CD4-positive, alpha-beta T cell (primary cell): ENCODE results near the gene TSHZ1. TPM values are rescaled to one million over a fixed set of nuclear protein-coding genes. Genes with fewer than 3 reads are reported as not detected.
"Not testable (repeated sequence)": the region's sequence is repeated elsewhere in the genome, so short reads cannot be mapped to it uniquely, and the experiment has no call there.

ENCODE experiments used
- ATAC-seq: fragments of 200-7000 bp; cut with Tn5 transposase; one replicate; pipeline ENCODE4 v1.10.0; 2022; ENCODE audit warnings: mild to moderate bottlenecking; ENCODE audit not compliant: poor library complexity
- CTCF ChIA-PET: fragments of 350-600 bp; sonication (Branson Sonifier 250); formaldehyde crosslinking; loops from one replicate; lab custom pipeline; 2021; ENCODE audit warnings: antibody characterized with exemption, inconsistent platforms; lab: Charles Lee
- POLR2A ChIA-PET: fragments of 350-600 bp; sonication (Branson Sonifier 250); formaldehyde crosslinking; loops from one replicate; lab custom pipeline; 2021; ENCODE audit warnings: antibody characterized with exemption, inconsistent platforms; lab: Charles Lee
- DNase-seq, 14 experiments: peaks; one replicate each; pipeline ENCODE4 v3.0.0-alpha.2; 2013 to 2020; ENCODE audit warnings: mixed read lengths in 2 of 14
- H3K27ac ChIP-seq, 2 donors: one replicate each; pipeline versions ENCODE4 v1.5.1 to v1.7.0; 2013; ENCODE audit warnings: low read length in 2 of 2, low read depth in 1 of 2, mild to moderate bottlenecking in 1 of 2
- H3K27me3 ChIP-seq, 2 experiments: 1 replicate in 1 of 2; 2 replicates in 1 of 2; pipeline versions ENCODE4 v1.6.1 to v1.7.0; 2013; ENCODE audit warnings: low read length in 2 of 2, control low read depth in 1 of 2, mild to moderate bottlenecking in 1 of 2, moderate library complexity in 1 of 2; ENCODE audit not compliant: insufficient read depth in 2 of 2, control insufficient read depth in 1 of 2
- H3K36me3 ChIP-seq: one replicate; pipeline ENCODE4 v1.6.1; 2013; ENCODE audit warnings: low read length, control low read depth; ENCODE audit not compliant: insufficient read depth
- H3K4me1 ChIP-seq: one replicate; pipeline ENCODE4 v1.6.1; 2013; ENCODE audit warnings: low read length, control low read depth; ENCODE audit not compliant: insufficient read depth
- H3K4me3 ChIP-seq: one replicate; pipeline ENCODE4 v1.5.1; 2013; ENCODE audit warnings: mild to moderate bottlenecking, low read length, moderate library complexity
- H3K9me3 ChIP-seq, 2 experiments: 1 replicate in 1 of 2; 2 replicates in 1 of 2; pipeline versions ENCODE4 v1.6.1 to v1.7.0; 2013; ENCODE audit warnings: low read length in 2 of 2, mild to moderate bottlenecking in 2 of 2, control low read depth in 1 of 2, moderate library complexity in 1 of 2; ENCODE audit not compliant: control insufficient read depth in 1 of 2, insufficient read depth in 1 of 2
- H3K27ac Mint-ChIP-seq: one replicate; pipeline ENCODE4 v1.8.0; 2020; ENCODE audit warnings: mixed read lengths
- H3K27me3 Mint-ChIP-seq: one replicate; pipeline ENCODE4 v1.8.0; 2021; ENCODE audit warnings: mixed read lengths
- H3K36me3 Mint-ChIP-seq: one replicate; pipeline ENCODE4 v1.8.0; 2021; ENCODE audit warnings: low read depth, mixed read lengths
- H3K4me1 Mint-ChIP-seq: one replicate; pipeline ENCODE4 v1.8.0; 2021; ENCODE audit warnings: low read depth, mixed read lengths
- H3K4me3 Mint-ChIP-seq: one replicate; pipeline ENCODE4 v1.8.0; 2020; ENCODE audit warnings: mild to moderate bottlenecking, mixed read lengths
- H3K9me3 Mint-ChIP-seq: one replicate; pipeline ENCODE4 v1.8.0; 2020; ENCODE audit warnings: mixed read lengths
- intact Hi-C, 2 experiments: fragments of 100-400 bp; cut with DNase I in 1 of 2; cut with micrococcal nuclease in 1 of 2; formaldehyde crosslinking; loops; one replicate each; pipeline versions ENCODE4 v1.15.1 to v1.9.0; 2023 to 2025; cut with DNase I, micrococcal nuclease
- total RNA-seq, 174 experiments: library from RNA in 2 of 174; stranded (reverse) in 2 of 174; gene quantifications; one replicate each; pipeline ENCODE4 v1.2.3 and lab custom pipeline; 2021 to 2026
- TF ChIP-seq, protein P1 (sequence below): fragments of 200-600 bp; IDR thresholded peaks from one replicate; pipeline ENCODE4 v1.8.0; 2022; ENCODE audit warnings: antibody characterized with exemption, mild to moderate bottlenecking

TSHZ1 gene
- total RNA-seq, 2 experiments from 2014 or later: 19.9 to 21.5 TPM

DNA sequence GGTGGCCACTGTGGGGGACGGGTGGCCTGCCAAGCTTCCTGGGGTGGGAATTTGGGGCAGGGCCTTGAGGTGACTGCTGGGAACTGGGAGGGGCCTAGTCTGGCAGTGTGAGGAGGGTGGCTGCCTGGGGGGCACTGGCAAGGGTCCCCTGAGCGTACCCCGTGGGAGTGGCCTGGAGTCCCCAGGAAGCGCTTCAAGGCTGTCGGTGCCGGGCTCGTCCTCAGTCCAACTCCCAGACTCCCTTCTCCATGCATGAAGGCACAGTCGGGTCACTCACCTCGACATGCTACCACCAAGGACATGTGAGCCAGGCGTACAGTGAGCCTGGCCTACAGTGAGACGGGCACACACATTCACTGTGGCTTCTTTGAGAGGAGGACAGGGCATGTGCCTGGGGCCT, 111.6 kb downstream of the TSHZ1 start:
- Mint-ChIP-seq H3K4me3 (no peak overlapping the region), H3K4me1 (no peaks in the 10 kb centered on the region), H3K27ac (no peak overlapping the region), H3K9me3 (peaks cover 4% of the 10 kb centered on the region), H3K27me3 (no peaks in the 10 kb centered on the region), H3K36me3 (no peaks in the 10 kb centered on the region)
- Histone ChIP-seq H3K27ac (no peak overlapping the region), H3K27me3 (no peaks in the 10 kb centered on the region), H3K36me3 (no peaks in the 10 kb centered on the region), H3K9me3 (peaks cover 0 to 11% of the 10 kb centered on the region in 2 experiments), H3K4me1 (no peaks in the 10 kb centered on the region), H3K4me3 (no peak overlapping the region)
- intact Hi-C loops: no loop called here
- DNase-seq (no peak), ATAC-seq (no peak)
- ChIA-PET CTCF (no interaction called here), POLR2A (no interaction called here)
- TF ChIP-seq, protein P1, sequence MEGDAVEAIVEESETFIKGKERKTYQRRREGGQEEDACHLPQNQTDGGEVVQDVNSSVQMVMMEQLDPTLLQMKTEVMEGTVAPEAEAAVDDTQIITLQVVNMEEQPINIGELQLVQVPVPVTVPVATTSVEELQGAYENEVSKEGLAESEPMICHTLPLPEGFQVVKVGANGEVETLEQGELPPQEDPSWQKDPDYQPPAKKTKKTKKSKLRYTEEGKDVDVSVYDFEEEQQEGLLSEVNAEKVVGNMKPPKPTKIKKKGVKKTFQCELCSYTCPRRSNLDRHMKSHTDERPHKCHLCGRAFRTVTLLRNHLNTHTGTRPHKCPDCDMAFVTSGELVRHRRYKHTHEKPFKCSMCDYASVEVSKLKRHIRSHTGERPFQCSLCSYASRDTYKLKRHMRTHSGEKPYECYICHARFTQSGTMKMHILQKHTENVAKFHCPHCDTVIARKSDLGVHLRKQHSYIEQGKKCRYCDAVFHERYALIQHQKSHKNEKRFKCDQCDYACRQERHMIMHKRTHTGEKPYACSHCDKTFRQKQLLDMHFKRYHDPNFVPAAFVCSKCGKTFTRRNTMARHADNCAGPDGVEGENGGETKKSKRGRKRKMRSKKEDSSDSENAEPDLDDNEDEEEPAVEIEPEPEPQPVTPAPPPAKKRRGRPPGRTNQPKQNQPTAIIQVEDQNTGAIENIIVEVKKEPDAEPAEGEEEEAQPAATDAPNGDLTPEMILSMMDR: no peak

GRCh38 chr18:75323821-75324585, 113.4 kb downstream of the TSHZ1 start:
- no peak for DNase-seq
- no peaks in the 10 kb centered on the region for H3K36me3 Mint-ChIP-seq
- Histone ChIP-seq H3K36me3 (no peaks in the 10 kb centered on the region), H3K4me3 (no peak overlapping the region), H3K27me3 (no peaks in the 10 kb centered on the region), H3K27ac (no peak overlapping the region), H3K4me1 (no peaks in the 10 kb centered on the region), H3K9me3 (peaks cover 0 to 16% of the 10 kb centered on the region in 2 experiments)
- TF ChIP-seq, protein P1: no peak
- H3K4me1 Mint-ChIP-seq: no peaks in the 10 kb centered on the region
- intact Hi-C loops: no loop called here
- H3K27ac Mint-ChIP-seq: no peak overlapping the region
- POLR2A ChIA-PET: no interaction called here
- H3K27me3 Mint-ChIP-seq: no peaks in the 10 kb centered on the region
- H3K9me3 Mint-ChIP-seq: peaks cover 9% of the 10 kb centered on the region
- CTCF ChIA-PET: no interaction called here
- H3K4me3 Mint-ChIP-seq: no peak overlapping the region
- no peak for ATAC-seq

DNA sequence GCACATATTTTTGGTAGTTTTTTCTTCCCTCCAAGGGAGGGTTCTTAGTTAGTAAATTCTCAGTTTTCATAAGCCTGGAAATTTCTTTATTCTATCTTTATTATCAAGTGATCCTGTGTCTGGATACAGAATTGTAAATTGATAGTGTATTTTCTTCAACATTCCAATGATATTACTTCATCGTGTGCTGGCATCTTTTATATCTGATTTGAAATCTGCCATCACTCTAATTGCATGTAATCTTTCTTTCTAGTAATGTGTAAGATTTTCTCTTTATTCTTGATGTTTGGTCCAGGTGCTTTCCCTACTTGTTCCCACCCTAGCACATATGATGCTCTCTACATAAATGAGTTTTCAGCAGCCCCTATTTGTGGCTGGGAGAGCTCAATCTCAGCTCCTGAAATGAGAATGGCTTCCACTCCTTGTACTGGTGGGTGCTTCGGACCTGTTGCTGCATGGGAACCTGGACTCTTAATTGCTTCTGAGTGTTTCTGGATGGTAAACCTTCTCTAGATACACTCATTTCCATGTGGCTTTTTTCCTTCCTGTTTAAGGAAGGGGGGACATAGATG, 114.2 kb downstream of the TSHZ1 start:
- H3K9me3 ChIP-seq: peaks cover 0 to 16% of the 10 kb centered on the region in 2 experiments
- H3K36me3 ChIP-seq: no peaks in the 10 kb centered on the region
- no peak overlapping the region for H3K4me3 ChIP-seq
- Mint-ChIP-seq H3K4me1 (no peaks in the 10 kb centered on the region), H3K36me3 (no peaks in the 10 kb centered on the region), H3K27me3 (no peaks in the 10 kb centered on the region), H3K9me3 (peaks cover 9% of the 10 kb centered on the region), H3K4me3 (no peak overlapping the region), H3K27ac (no peak overlapping the region)
- ChIA-PET CTCF (no interaction called here), POLR2A (no interaction called here)
- H3K27ac ChIP-seq: no peak overlapping the region
- ATAC-seq (no peak), DNase-seq (no peak)
- H3K27me3 ChIP-seq: no peaks in the 10 kb centered on the region
- no peaks in the 10 kb centered on the region for H3K4me1 ChIP-seq
- intact Hi-C loops: no loop called here
- TF ChIP-seq, protein P1: no peak

DNA sequence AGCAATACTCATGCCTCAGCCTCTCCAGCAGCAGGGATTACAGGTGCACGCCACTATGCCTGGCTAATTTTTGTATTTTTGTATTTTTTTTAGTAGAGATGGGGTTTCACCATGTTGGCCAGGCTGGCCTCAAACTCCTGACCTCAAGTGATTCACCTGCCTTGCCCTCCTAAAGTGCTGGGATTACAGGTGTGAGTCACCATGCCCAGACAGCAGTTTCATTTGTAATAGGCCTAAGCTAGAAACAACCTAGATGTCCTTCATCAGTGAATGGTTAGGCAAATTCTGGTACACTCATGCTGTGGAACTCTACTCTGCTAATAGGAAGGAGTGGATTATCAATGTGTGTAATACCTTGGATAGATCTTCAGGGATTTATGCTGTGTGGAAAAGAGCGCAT, 119.2 kb downstream of the TSHZ1 start:
- H3K4me3 Mint-ChIP-seq, H3K27ac Mint-ChIP-seq, H3K9me3 Mint-ChIP-seq, CTCF ChIA-PET, H3K27me3 ChIP-seq, DNase-seq, H3K4me1 ChIP-seq, H3K4me3 ChIP-seq, H3K36me3 ChIP-seq, H3K27me3 Mint-ChIP-seq, H3K36me3 Mint-ChIP-seq, H3K27ac ChIP-seq, ATAC-seq, H3K4me1 Mint-ChIP-seq, intact Hi-C loops: not testable (repeated sequence)
- POLR2A ChIA-PET: interaction anchor here (0.6 kb wide), 1 partner anchor 75 kb away, joined by 4 read pairs; no protein-coding TSS in a partner anchor
- peaks cover 0 to 16% of the 10 kb centered on the region in 2 experiments for H3K9me3 ChIP-seq
